Measurements from ENCODE around the gene CSRP2.

Gene CSRP2

GRCh38 chr12:76847260-76847659 lies 31.6 kb downstream of the CSRP2 start:
- H3K9me2 ChIP-seq (replicated peaks; ENCODE audit: insufficient read depth, low read length) = no peaks in the 10 kb centered on the region
- H3K4me3 ChIP-seq (ENCODE audit: insufficient read depth, low read length, poor library complexity, severe bottlenecking) = no peak overlapping the region
- no peaks in the 10 kb centered on the region for H4K20me1 ChIP-seq (ENCODE audit: low read depth, low read length)
- H3K4me2 ChIP-seq (ENCODE audit: low read depth, low read length, poor library complexity, severe bottlenecking) = no peak overlapping the region
- H3K9me3 ChIP-seq (ENCODE audit: insufficient read depth, low read length) = no peaks in the 10 kb centered on the region
- H3K27ac ChIP-seq (ENCODE audit: low read depth, low read length) = no peak overlapping the region
- peaks cover 9% of the 10 kb centered on the region; the same call in 1 of the 2 replicates for H3K36me3 ChIP-seq (ENCODE audit: low read length)
- H2AFZ ChIP-seq (ENCODE audit: low read depth, low read length, severe bottlenecking) = no peak overlapping the region
- no peak overlapping the region for H3K9ac ChIP-seq (ENCODE audit: low read length)
- H3K27me3 ChIP-seq (ENCODE audit: low read length) = no peaks in the 10 kb centered on the region
- no peaks in the 10 kb centered on the region for H3K79me2 ChIP-seq (ENCODE audit: insufficient read depth, low read length)
- TF ChIP-seq EZH2phosphoT487 (conservative IDR thresholded peaks at IDR 0.05; ENCODE audit: low read length) (no peak), CTCF (IDR thresholded peaks at IDR 0.05; ENCODE audit: insufficient read depth, low read length, poor library complexity, severe bottlenecking) (no peak)
- no peaks in the 10 kb centered on the region for H3F3A ChIP-seq (ENCODE audit: insufficient read depth)

- Histone ChIP-seq H3F3A (ENCODE audit: insufficient read depth) (no peaks in the 10 kb centered on the region), H3K36me3 (ENCODE audit: low read length) (no peaks in the 10 kb centered on the region; the same call in 1 of the 2 replicates), H3K4me3 (ENCODE audit: insufficient read depth, low read length, poor library complexity, severe bottlenecking) (no peak overlapping the region), H3K79me2 (ENCODE audit: insufficient read depth, low read length) (no peaks in the 10 kb centered on the region), H3K27me3 (ENCODE audit: low read length) (no peaks in the 10 kb centered on the region), H4K20me1 (ENCODE audit: low read depth, low read length) (no peaks in the 10 kb centered on the region), H2AFZ (ENCODE audit: low read depth, low read length, severe bottlenecking) (no peak overlapping the region), H3K27ac (ENCODE audit: low read depth, low read length) (no peak overlapping the region), H3K9me3 (ENCODE audit: insufficient read depth, low read length) (no peaks in the 10 kb centered on the region), H3K9me2 (replicated peaks; ENCODE audit: insufficient read depth, low read length) (no peaks in the 10 kb centered on the region), H3K9ac (ENCODE audit: low read length) (no peak overlapping the region), H3K4me2 (ENCODE audit: low read depth, low read length, poor library complexity, severe bottlenecking) (no peak overlapping the region)
- TF ChIP-seq CTCF (IDR thresholded peaks at IDR 0.05; ENCODE audit: insufficient read depth, low read length, poor library complexity, severe bottlenecking) (no peak), EZH2phosphoT487 (conservative IDR thresholded peaks at IDR 0.05; ENCODE audit: low read length) (no peak)
These were observed 42.2 kb downstream of the CSRP2 start for GRCh38 chr12:76836633-76837032.

GRCh38 chr12:76830436-76830835 lies 48.4 kb downstream of the CSRP2 start:
- Histone ChIP-seq H3K27ac (ENCODE audit: low read depth, low read length) (no peak overlapping the region), H3F3A (ENCODE audit: insufficient read depth) (no peaks in the 10 kb centered on the region), H3K4me2 (ENCODE audit: low read depth, low read length, poor library complexity, severe bottlenecking) (no peak overlapping the region), H3K27me3 (ENCODE audit: low read length) (no peaks in the 10 kb centered on the region), H2AFZ (ENCODE audit: low read depth, low read length, severe bottlenecking) (no peak overlapping the region), H3K9ac (ENCODE audit: low read length) (no peak overlapping the region), H3K9me3 (ENCODE audit: insufficient read depth, low read length) (no peaks in the 10 kb centered on the region), H3K4me3 (ENCODE audit: insufficient read depth, low read length, poor library complexity, severe bottlenecking) (no peak overlapping the region), H3K9me2 (replicated peaks; ENCODE audit: insufficient read depth, low read length) (no peaks in the 10 kb centered on the region), H4K20me1 (ENCODE audit: low read depth, low read length) (no peaks in the 10 kb centered on the region), H3K36me3 (ENCODE audit: low read length) (peaks cover 4% of the 10 kb centered on the region; the same call in 1 of the 2 replicates), H3K79me2 (ENCODE audit: insufficient read depth, low read length) (no peaks in the 10 kb centered on the region)
- TF ChIP-seq EZH2phosphoT487 (conservative IDR thresholded peaks at IDR 0.05; ENCODE audit: low read length) (no peak), CTCF (IDR thresholded peaks at IDR 0.05; ENCODE audit: insufficient read depth, low read length, poor library complexity, severe bottlenecking) (no peak)
